CD4-positive, alpha-beta T cell (primary cell): ENCODE measurements around the gene PACSIN1. TPM values are rescaled to one million over a fixed set of nuclear protein-coding genes. Genes with fewer than 3 reads are reported as not detected.

Source experiments
- ATAC-seq: fragments of 200-7000 bp; cut with Tn5 transposase; one replicate; pipeline ENCODE4 v1.10.0; 2022; ENCODE audit warnings: mild to moderate bottlenecking; ENCODE audit not compliant: poor library complexity
- CTCF ChIA-PET: fragments of 350-600 bp; sonication (Branson Sonifier 250); formaldehyde crosslinking; loops from one replicate; lab custom pipeline; 2021; ENCODE audit warnings: antibody characterized with exemption, inconsistent platforms; lab: Charles Lee
- POLR2A ChIA-PET: fragments of 350-600 bp; sonication (Branson Sonifier 250); formaldehyde crosslinking; loops from one replicate; lab custom pipeline; 2021; ENCODE audit warnings: antibody characterized with exemption, inconsistent platforms; lab: Charles Lee
- DNase-seq, 14 experiments: peaks; one replicate each; pipeline ENCODE4 v3.0.0-alpha.2; 2013 to 2020; ENCODE audit warnings: mixed read lengths in 2 of 14
- H3K27ac ChIP-seq, 2 donors: one replicate each; pipeline versions ENCODE4 v1.5.1 to v1.7.0; 2013; ENCODE audit warnings: low read length in 2 of 2, low read depth in 1 of 2, mild to moderate bottlenecking in 1 of 2
- H3K27me3 ChIP-seq, 2 experiments: 1 replicate in 1 of 2; 2 replicates in 1 of 2; pipeline versions ENCODE4 v1.6.1 to v1.7.0; 2013; ENCODE audit warnings: low read length in 2 of 2, control low read depth in 1 of 2, mild to moderate bottlenecking in 1 of 2, moderate library complexity in 1 of 2; ENCODE audit not compliant: insufficient read depth in 2 of 2, control insufficient read depth in 1 of 2
- H3K36me3 ChIP-seq: one replicate; pipeline ENCODE4 v1.6.1; 2013; ENCODE audit warnings: low read length, control low read depth; ENCODE audit not compliant: insufficient read depth
- H3K4me1 ChIP-seq: one replicate; pipeline ENCODE4 v1.6.1; 2013; ENCODE audit warnings: low read length, control low read depth; ENCODE audit not compliant: insufficient read depth
- H3K4me3 ChIP-seq: one replicate; pipeline ENCODE4 v1.5.1; 2013; ENCODE audit warnings: mild to moderate bottlenecking, low read length, moderate library complexity
- H3K9me3 ChIP-seq, 2 experiments: 1 replicate in 1 of 2; 2 replicates in 1 of 2; pipeline versions ENCODE4 v1.6.1 to v1.7.0; 2013; ENCODE audit warnings: low read length in 2 of 2, mild to moderate bottlenecking in 2 of 2, control low read depth in 1 of 2, moderate library complexity in 1 of 2; ENCODE audit not compliant: control insufficient read depth in 1 of 2, insufficient read depth in 1 of 2
- H3K27ac Mint-ChIP-seq: one replicate; pipeline ENCODE4 v1.8.0; 2020; ENCODE audit warnings: mixed read lengths
- H3K27me3 Mint-ChIP-seq: one replicate; pipeline ENCODE4 v1.8.0; 2021; ENCODE audit warnings: mixed read lengths
- H3K36me3 Mint-ChIP-seq: one replicate; pipeline ENCODE4 v1.8.0; 2021; ENCODE audit warnings: low read depth, mixed read lengths
- H3K4me1 Mint-ChIP-seq: one replicate; pipeline ENCODE4 v1.8.0; 2021; ENCODE audit warnings: low read depth, mixed read lengths
- H3K4me3 Mint-ChIP-seq: one replicate; pipeline ENCODE4 v1.8.0; 2020; ENCODE audit warnings: mild to moderate bottlenecking, mixed read lengths
- H3K9me3 Mint-ChIP-seq: one replicate; pipeline ENCODE4 v1.8.0; 2020; ENCODE audit warnings: mixed read lengths
- CTCF ChIP-seq: fragments of 200-600 bp; IDR thresholded peaks from one replicate; pipeline ENCODE4 v1.8.0; 2022; ENCODE audit warnings: antibody characterized with exemption, mild to moderate bottlenecking
- intact Hi-C, 2 experiments: fragments of 100-400 bp; cut with DNase I in 1 of 2; cut with micrococcal nuclease in 1 of 2; formaldehyde crosslinking; loops; one replicate each; pipeline versions ENCODE4 v1.15.1 to v1.9.0; 2023 to 2025; cut with DNase I, micrococcal nuclease
- polyA plus RNA-seq, 2 donors: library from polyadenylated mRNA; unstranded; fragments of 120-200 nt; gene quantifications; one replicate each; pipeline ENCODE4 v1.2.1, GENCODE V29; 2013
- total RNA-seq, 174 experiments: library from RNA in 2 of 174; stranded (reverse) in 2 of 174; gene quantifications; one replicate each; pipeline ENCODE4 v1.2.3 and lab custom pipeline; 2021 to 2026

The PACSIN1 gene
- total RNA-seq = 1 to 10 TPM; 1.3 to 1.4 TPM
- 2.4 TPM for polyA plus RNA-seq (2013, experiment 1 of 2)
- 2.2 TPM for polyA plus RNA-seq (2013, experiment 2 of 2)
- 0 to 9.5 (median 1.7) reads per million in 172 experiments for total RNA-seq (lab: John Stamatoyannopoulos, UW)

GRCh38 chr6:34465531-34466241 is at the start of gene PACSIN1:
Gene PACSIN1 (plus strand): TSS chr6:34466076. CDS start chr6:34526306, 60,230 bp downstream.
- Mint-ChIP-seq H3K4me1 (peaks cover 6% of the 10 kb centered on the region), H3K27me3 (peaks cover 48% of the 10 kb centered on the region), H3K4me3 (no peak within 1 kb of the TSS), H3K36me3 (no peaks in the 10 kb centered on the region), H3K9me3 (no peaks in the 10 kb centered on the region), H3K27ac (no peak within 1 kb of the TSS)
- Histone ChIP-seq H3K27me3 (peaks cover 7 to 20% of the 10 kb centered on the region in 2 experiments), H3K9me3 (no peaks in the 10 kb centered on the region), H3K4me1 (peaks cover 13% of the 10 kb centered on the region), H3K27ac (no peak within 1 kb of the TSS), H3K36me3 (no peaks in the 10 kb centered on the region), H3K4me3 (peak within 1 kb of the TSS; percentile 14)
- intact Hi-C loops = loop anchor here in 1 of 2 experiments (10.0 kb wide), 1 partner anchor 739 kb away; no protein-coding TSS in a partner anchor
- no peak for TF ChIP-seq CTCF
- CTCF ChIA-PET = no interaction called here
- ATAC-seq (peak; percentile 58), DNase-seq (peak in 6 of 14 experiments; percentile 7 to 36 (median 24))
- POLR2A ChIA-PET = no interaction called here

GRCh38 chr6:34416877-34417371 is 49.0 kb upstream of the PACSIN1 start:
- DNase-seq = no peak
- no peak for ATAC-seq
- Histone ChIP-seq H3K27me3 (no peaks in the 10 kb centered on the region), H3K27ac (no peak overlapping the region), H3K4me1 (peaks cover 6% of the 10 kb centered on the region), H3K4me3 (no peak overlapping the region), H3K9me3 (no peaks in the 10 kb centered on the region), H3K36me3 (peaks cover 53% of the 10 kb centered on the region)
- Mint-ChIP-seq H3K9me3 (no peaks in the 10 kb centered on the region), H3K27ac (no peak overlapping the region), H3K4me3 (no peak overlapping the region), H3K36me3 (peaks cover 72% of the 10 kb centered on the region), H3K27me3 (no peaks in the 10 kb centered on the region), H3K4me1 (peaks cover 29% of the 10 kb centered on the region)
- ChIA-PET POLR2A (interaction anchor here (1.0 to 3.4 kb wide), 2 partner anchors 9 to 168 kb away, joined by 3 to 14 read pairs; partner anchors contain the start of genes RPS10 and SMIM29), CTCF (interaction anchor here (3.9 kb wide), 1 partner anchor 168 kb away, joined by 46 read pairs; the partner anchor contains the start of gene SMIM29)
- intact Hi-C loops = no loop called here
- no peak for TF ChIP-seq CTCF

GRCh38 chr6:34418367-34418766 is 47.5 kb upstream of the PACSIN1 start:
- Mint-ChIP-seq H3K4me1 (peaks cover 33% of the 10 kb centered on the region), H3K27ac (peak overlapping the region; percentile 53), H3K27me3 (no peaks in the 10 kb centered on the region), H3K36me3 (peaks cover 85% of the 10 kb centered on the region), H3K4me3 (peak overlapping the region; percentile 11), H3K9me3 (no peaks in the 10 kb centered on the region)
- TF ChIP-seq CTCF = no peak
- H3K36me3 ChIP-seq = peaks cover 68% of the 10 kb centered on the region
- POLR2A ChIA-PET = no interaction called here
- CTCF ChIA-PET = interaction anchor here (1.7 kb wide), 1 partner anchor 223 kb away, joined by 4 read pairs; no protein-coding TSS in a partner anchor
- no peak overlapping the region for H3K4me3 ChIP-seq
- H3K9me3 ChIP-seq = no peaks in the 10 kb centered on the region
- no peak overlapping the region for H3K27ac ChIP-seq
- intact Hi-C loops = no loop called here
- ATAC-seq (no peak), DNase-seq (no peak)
- no peaks in the 10 kb centered on the region for H3K27me3 ChIP-seq
- H3K4me1 ChIP-seq = peaks cover 11% of the 10 kb centered on the region
